Measurements from ENCODE around the gene ZBED1.

- no peak for TF ChIP-seq TAF1 (IDR thresholded peaks at IDR 0.05; ENCODE audit: low read depth, low read length)
- TF ChIP-seq POLR2A (IDR thresholded peaks at IDR 0.05; ENCODE audit: low read depth, low read length), result no peak
- TF ChIP-seq POLR2AphosphoS5 (IDR thresholded peaks at IDR 0.05; ENCODE audit: low read depth, low read length), result no peak
- TF ChIP-seq POU2F2 (IDR thresholded peaks at IDR 0.05; ENCODE audit: low read depth, low read length), result no peak
- TF ChIP-seq PAX5 (IDR thresholded peaks at IDR 0.05; ENCODE audit: insufficient read depth, low read length, severe bottlenecking), result no peak
- TF ChIP-seq SPI1 (IDR thresholded peaks at IDR 0.05; ENCODE audit: low read depth, low read length), result no peak
Observed at GRCh38 chrX:2466876-2467656, 33.7 kb downstream of the ZBED1 start.
